ENCODE measurements around the gene TFF2.
A peak's percentile ranks its signal among the peaks of the same experiment; 100 is the strongest.

The TFF2 gene

GRCh38 chr21:42389449-42389835, 38.6 kb upstream of the TFF2 start:
- peaks cover 49% of the 10 kb centered on the region; the same call in 1 of the 2 replicates for H3K27me3 ChIP-seq (ENCODE audit: insufficient read depth, low read depth)
- no peaks in the 10 kb centered on the region for H4K20me1 ChIP-seq (ENCODE audit: insufficient read depth)
- no peak overlapping the region for H3K4me3 ChIP-seq (IDR thresholded peaks at IDR 0.05; ENCODE audit: insufficient read depth, low read depth, low read length)
- H3K4me1 ChIP-seq (ENCODE audit: low read depth, poor library complexity, severe bottlenecking) = no peaks in the 10 kb centered on the region
- H3K4me2 ChIP-seq = no peak overlapping the region
- no peak for TF ChIP-seq CTCF (conservative IDR thresholded peaks at IDR 0.05; ENCODE audit: low read depth, low read length)
- no peak overlapping the region for H2AFZ ChIP-seq (ENCODE audit: low read depth)
- no peaks in the 10 kb centered on the region for H3K36me3 ChIP-seq (ENCODE audit: insufficient read depth)
- no peak overlapping the region for H3K9ac ChIP-seq
- H3K79me2 ChIP-seq (ENCODE audit: insufficient read depth, low read depth) = no peaks in the 10 kb centered on the region
- H3K27ac ChIP-seq = no peak overlapping the region

- Histone ChIP-seq H3K9ac (no peak overlapping the region), H3K79me2 (ENCODE audit: insufficient read depth, low read depth) (no peaks in the 10 kb centered on the region), H3K4me1 (ENCODE audit: low read depth, poor library complexity, severe bottlenecking) (no peaks in the 10 kb centered on the region), H3K4me3 (IDR thresholded peaks at IDR 0.05; ENCODE audit: insufficient read depth, low read depth, low read length) (no peak overlapping the region), H3K4me2 (peak overlapping the region; percentile 5; the same call in 1 of the 2 replicates), H3K27me3 (ENCODE audit: insufficient read depth, low read depth) (peaks cover 48% of the 10 kb centered on the region; the same call in 1 of the 2 replicates), H2AFZ (ENCODE audit: low read depth) (no peak overlapping the region), H3K27ac (no peak overlapping the region), H4K20me1 (ENCODE audit: insufficient read depth) (no peaks in the 10 kb centered on the region), H3K36me3 (ENCODE audit: insufficient read depth) (no peaks in the 10 kb centered on the region)
- no peak for TF ChIP-seq CTCF (conservative IDR thresholded peaks at IDR 0.05; ENCODE audit: low read depth, low read length)
Measured at GRCh38 chr21:42388740-42389448, 38.1 kb upstream of the TFF2 start.

GRCh38 chr21:42387843-42388340, 37.1 kb upstream of the TFF2 start:
- Histone ChIP-seq H3K27ac (no peak overlapping the region), H3K4me2 (no peak overlapping the region), H3K4me1 (ENCODE audit: low read depth, poor library complexity, severe bottlenecking) (no peaks in the 10 kb centered on the region), H3K36me3 (ENCODE audit: insufficient read depth) (no peaks in the 10 kb centered on the region), H3K79me2 (ENCODE audit: insufficient read depth, low read depth) (no peaks in the 10 kb centered on the region), H4K20me1 (ENCODE audit: insufficient read depth) (no peaks in the 10 kb centered on the region), H3K4me3 (IDR thresholded peaks at IDR 0.05; ENCODE audit: insufficient read depth, low read depth, low read length) (no peak overlapping the region), H2AFZ (ENCODE audit: low read depth) (no peak overlapping the region), H3K27me3 (ENCODE audit: insufficient read depth, low read depth) (peaks cover 39% of the 10 kb centered on the region; the same call in 1 of the 2 replicates), H3K9ac (no peak overlapping the region)
- TF ChIP-seq CTCF (conservative IDR thresholded peaks at IDR 0.05; ENCODE audit: low read depth, low read length) = no peak

GRCh38 chr21:42387164-42387563, 36.4 kb upstream of the TFF2 start:
- TF ChIP-seq CTCF (conservative IDR thresholded peaks at IDR 0.05; ENCODE audit: low read depth, low read length) = no peak
- Histone ChIP-seq H2AFZ (ENCODE audit: low read depth) (no peak overlapping the region), H3K27me3 (ENCODE audit: insufficient read depth, low read depth) (peaks cover 39% of the 10 kb centered on the region; the same call in 1 of the 2 replicates), H3K4me1 (ENCODE audit: low read depth, poor library complexity, severe bottlenecking) (no peaks in the 10 kb centered on the region), H3K36me3 (ENCODE audit: insufficient read depth) (no peaks in the 10 kb centered on the region), H4K20me1 (ENCODE audit: insufficient read depth) (no peaks in the 10 kb centered on the region), H3K4me2 (no peak overlapping the region), H3K79me2 (ENCODE audit: insufficient read depth, low read depth) (no peaks in the 10 kb centered on the region), H3K27ac (no peak overlapping the region), H3K4me3 (IDR thresholded peaks at IDR 0.05; ENCODE audit: insufficient read depth, low read depth, low read length) (no peak overlapping the region), H3K9ac (no peak overlapping the region)
